GM10266 (cell line): ENCODE results near the gene ITM2C.
A peak's percentile ranks its signal among the peaks of the same experiment; 100 is the strongest.

Experiments
- DNase-seq: peaks from one replicate; pipeline ENCODE4 v3.0.0; 2012; ENCODE audit errors: extremely low spot score
- TF ChIP-seq, protein P1 (sequence below): IDR thresholded peaks from 2 replicates; pipeline ENCODE4 v1.5.1; 2012; ENCODE audit warnings: mild to moderate bottlenecking, low read depth; ENCODE audit not compliant: control insufficient read depth, insufficient read depth; ENCODE audit errors: missing control alignments

ITM2C gene

DNA sequence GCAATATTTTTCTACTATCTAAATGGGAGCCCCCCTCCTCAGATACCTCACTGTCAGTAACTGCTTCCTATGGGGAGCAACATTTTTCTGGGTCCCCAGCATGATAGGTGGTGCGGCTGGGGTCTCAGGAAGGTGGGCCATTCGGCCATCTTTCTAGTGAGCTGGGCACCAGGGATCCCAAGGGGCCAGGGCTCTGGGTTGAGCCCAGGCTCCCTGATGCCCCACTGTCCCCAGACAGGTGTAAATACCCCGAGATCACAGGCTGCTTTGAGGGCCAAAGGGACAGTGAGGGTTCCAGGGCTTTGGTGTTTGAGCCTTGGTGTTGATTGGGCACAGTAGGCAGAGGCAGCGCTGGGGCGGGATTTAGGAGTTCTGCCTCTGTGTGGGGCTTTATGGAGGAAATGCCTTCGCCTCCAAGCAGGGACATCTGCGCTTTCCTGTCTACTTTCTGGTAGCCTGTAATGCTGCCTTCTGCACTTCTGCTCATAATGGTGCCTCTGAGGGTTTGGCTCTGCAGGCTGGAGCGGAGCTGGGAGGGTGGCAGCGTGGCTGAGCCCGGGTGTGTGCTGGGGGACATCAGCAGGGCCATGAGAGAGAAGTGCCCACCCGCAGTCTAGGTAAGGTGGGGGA lies 5.3 kb downstream of the ITM2C start:
- DNase-seq, result no peak
- TF ChIP-seq, protein P1, sequence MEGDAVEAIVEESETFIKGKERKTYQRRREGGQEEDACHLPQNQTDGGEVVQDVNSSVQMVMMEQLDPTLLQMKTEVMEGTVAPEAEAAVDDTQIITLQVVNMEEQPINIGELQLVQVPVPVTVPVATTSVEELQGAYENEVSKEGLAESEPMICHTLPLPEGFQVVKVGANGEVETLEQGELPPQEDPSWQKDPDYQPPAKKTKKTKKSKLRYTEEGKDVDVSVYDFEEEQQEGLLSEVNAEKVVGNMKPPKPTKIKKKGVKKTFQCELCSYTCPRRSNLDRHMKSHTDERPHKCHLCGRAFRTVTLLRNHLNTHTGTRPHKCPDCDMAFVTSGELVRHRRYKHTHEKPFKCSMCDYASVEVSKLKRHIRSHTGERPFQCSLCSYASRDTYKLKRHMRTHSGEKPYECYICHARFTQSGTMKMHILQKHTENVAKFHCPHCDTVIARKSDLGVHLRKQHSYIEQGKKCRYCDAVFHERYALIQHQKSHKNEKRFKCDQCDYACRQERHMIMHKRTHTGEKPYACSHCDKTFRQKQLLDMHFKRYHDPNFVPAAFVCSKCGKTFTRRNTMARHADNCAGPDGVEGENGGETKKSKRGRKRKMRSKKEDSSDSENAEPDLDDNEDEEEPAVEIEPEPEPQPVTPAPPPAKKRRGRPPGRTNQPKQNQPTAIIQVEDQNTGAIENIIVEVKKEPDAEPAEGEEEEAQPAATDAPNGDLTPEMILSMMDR, result no peak

GRCh38 chr2:230870544-230871360 lies 6.0 kb downstream of the ITM2C start:
- no peak for DNase-seq
- TF ChIP-seq, protein P1, result no peak

DNA sequence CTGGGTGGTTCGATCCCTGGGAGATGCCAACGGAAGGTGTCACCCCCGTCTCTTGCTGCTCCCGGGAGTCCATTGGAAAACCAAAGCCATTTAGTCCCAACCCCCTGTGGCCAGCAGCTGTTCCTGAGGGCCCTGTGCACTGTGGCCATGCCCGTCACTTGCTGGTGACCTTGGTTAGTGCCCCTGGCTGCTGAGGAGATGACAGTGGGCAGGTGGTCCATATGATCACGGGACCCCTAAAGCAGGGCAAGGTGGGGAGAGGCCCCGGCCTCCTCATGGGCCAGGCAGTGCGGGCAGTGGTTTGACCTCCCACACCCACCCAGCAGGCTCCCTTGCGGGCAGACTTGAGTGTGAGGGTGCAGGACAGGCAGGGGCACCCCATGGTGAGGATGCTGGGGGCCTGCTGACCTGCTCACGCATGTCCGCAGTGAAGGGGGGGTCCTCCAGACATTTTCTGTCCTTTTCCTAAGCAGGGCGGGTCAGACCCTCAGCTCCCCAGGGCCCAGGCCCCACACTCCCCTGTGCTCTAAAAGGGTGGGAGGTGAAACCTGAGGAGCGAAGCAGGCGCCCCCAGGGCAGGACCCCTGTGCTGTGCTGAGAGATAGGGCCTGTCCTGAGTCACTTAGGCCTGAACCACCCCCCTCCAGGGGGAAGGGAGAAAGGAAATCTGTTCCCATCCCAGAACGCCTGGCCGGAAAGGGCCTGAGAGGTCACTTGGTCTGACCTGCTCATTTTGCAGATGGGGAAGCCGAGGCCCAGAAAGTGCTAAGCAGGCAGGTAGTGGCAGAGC lies 6.8 kb downstream of the ITM2C start:
- TF ChIP-seq, protein P1, result no peak
- no peak for DNase-seq

DNA sequence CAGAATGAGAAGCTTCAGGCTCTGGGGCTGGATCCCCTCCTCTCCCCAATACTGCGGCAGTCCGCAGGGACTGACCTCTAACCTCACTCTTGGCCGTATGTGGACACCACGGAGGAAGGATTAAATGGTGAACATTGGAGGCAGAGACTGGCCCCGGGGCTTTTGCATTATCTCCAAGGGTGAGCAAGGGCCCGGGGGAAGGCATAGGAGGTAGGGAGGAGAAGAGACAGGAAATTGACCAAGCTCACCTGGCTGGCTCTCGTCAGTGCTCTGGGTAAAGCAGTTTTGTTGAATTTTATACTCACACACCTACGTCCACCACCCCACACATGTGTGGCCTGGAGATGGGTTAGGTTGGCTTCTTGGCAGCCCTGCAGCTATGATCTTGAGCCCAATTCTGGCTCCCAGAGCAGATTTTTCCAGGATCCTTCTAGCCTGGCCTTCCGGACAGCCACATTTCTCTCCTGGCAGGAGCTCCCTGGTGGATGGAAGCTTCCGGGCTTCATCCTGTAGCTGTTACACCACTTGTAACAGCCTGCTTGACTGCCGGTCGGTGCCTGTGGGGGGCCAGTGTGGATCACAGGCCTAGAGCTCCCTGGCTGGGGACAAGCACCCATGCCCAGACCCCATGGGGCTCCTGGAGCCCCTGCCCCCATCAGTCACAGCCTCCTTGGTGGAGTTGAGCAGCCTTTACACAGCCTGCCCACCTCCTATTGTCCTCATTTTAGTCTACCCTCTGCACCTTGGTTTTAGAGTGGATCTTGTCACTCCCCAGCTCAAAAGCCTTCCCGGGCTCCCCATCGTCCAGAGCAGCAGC lies 7.6 kb downstream of the ITM2C start:
- no peak for DNase-seq
- TF ChIP-seq, protein P1, result no peak

DNA sequence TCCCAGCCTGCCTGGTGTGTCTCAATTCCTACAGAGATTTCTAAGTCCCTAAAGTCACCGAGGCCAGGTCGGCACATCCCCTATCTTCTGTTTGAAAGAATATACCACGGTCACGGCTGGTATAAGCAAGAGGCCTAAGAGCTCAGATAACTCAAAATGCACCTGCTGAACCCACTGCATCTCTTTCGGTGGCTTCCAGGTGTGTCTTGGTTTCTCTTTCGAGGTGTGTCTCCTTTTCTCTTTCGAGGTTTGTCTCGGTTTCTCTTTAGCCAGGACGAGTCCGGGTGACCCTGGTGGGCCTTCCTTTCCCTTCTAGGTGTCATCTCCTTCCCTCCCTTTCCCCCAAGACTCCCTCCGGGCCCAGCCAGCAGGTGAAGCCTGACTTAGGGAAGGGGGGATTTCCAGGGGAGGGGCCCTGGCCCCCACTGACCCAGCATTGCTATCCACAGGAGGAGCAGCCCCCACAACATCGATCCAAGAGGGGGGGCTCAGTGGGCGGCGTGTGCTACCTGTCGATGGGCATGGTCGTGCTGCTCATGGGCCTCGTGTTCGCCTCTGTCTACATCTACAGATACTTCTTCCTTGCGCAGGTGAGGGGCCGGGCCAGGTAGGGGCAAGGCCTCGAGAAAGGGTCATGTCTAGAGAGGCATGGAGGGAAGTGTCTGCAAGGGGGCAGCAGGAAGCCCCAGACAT lies 8.4 kb downstream of the ITM2C start:
- DNase-seq, result peak; percentile 79
- TF ChIP-seq, protein P1, result no peak

DNA sequence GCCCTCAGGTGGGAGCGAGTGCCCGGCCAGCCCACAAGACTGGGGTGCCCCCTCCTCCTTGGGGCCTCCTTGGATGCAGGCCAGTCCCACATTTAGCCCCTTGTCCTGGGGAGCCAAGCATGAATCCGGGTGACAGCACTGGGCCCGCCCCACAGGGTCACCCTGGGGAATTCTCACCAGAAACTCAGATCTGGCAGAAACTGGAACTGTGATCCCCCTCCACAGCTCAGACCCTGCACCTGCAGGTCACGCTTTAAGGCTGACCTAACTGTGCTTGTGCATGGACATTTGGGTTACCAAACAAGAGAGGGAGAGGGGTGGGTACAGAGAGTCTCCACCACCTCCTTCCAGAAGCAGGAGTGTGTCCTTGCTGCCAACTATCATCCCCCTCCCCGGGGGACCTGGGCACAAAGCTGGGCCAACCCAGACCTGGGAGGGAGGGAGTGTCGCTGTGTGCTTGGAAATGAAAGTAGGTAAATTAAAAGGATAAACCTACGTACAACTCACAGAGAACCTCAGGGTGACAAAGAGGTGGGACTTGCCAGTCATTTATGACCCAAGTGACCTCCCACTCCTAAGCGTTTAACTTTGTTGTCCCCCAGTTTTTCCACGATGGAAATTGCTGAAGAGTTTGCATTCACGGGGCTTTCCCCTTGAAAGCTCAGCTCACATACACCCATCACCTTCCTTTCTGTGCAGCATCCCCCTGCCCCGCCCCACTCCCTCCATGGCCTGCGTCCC lies 9.1 kb downstream of the ITM2C start:
- DNase-seq, result peak; percentile 69
- TF ChIP-seq, protein P1, result no peak
